A673 (cell line): Measurements from ENCODE around the gene NRXN3.

Source experiments
- EZH2 ChIP-seq: fragments of 200-600 bp; sonication (generic); IDR thresholded peaks from 2 replicates; pipeline ENCODE4 v1.6.1; 2017; ENCODE audit warnings: borderline replicate concordance, low read depth, mild to moderate bottlenecking, mixed read lengths, antibody characterized with exemption, low read length; ENCODE audit not compliant: poor library complexity, severe bottlenecking
- TF ChIP-seq, protein P1 (sequence below): fragments of 300-800, 200-600 bp; sonication (generic); conservative IDR thresholded peaks from 2 replicates; pipeline ENCODE4 v1.5.1; 2017; ENCODE audit warnings: low read depth, mild to moderate bottlenecking, antibody characterized with exemption, low read length, moderate library complexity, mixed read lengths

- TF ChIP-seq, protein P1, sequence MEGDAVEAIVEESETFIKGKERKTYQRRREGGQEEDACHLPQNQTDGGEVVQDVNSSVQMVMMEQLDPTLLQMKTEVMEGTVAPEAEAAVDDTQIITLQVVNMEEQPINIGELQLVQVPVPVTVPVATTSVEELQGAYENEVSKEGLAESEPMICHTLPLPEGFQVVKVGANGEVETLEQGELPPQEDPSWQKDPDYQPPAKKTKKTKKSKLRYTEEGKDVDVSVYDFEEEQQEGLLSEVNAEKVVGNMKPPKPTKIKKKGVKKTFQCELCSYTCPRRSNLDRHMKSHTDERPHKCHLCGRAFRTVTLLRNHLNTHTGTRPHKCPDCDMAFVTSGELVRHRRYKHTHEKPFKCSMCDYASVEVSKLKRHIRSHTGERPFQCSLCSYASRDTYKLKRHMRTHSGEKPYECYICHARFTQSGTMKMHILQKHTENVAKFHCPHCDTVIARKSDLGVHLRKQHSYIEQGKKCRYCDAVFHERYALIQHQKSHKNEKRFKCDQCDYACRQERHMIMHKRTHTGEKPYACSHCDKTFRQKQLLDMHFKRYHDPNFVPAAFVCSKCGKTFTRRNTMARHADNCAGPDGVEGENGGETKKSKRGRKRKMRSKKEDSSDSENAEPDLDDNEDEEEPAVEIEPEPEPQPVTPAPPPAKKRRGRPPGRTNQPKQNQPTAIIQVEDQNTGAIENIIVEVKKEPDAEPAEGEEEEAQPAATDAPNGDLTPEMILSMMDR = no peak
- TF ChIP-seq EZH2 = no peak
These were observed 328.0 kb downstream of the NRXN3 start for GRCh38 chr14:78498062-78498595.
